ENCODE results near the gene GBE1.

The GBE1 gene

DNA sequence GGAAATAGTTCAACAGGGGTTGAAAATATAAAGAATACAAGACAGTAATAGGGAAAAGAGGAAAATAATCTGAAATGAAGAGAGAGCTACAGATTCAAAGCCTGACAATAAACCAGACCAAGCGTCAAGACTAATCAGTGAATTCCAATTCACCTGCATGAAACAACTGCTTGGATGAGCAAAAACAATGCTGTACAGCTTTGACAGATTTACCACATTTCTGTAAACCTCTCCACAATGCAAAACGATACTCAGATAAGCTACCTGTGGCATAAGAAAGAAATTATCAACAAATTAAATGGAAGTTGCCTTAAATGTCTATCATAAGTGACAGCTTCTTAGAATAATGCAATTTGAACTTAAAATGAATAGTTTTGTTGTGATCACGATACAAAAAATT lies 65.4 kb downstream of the GBE1 start:
- no peak for DNase-seq

DNA sequence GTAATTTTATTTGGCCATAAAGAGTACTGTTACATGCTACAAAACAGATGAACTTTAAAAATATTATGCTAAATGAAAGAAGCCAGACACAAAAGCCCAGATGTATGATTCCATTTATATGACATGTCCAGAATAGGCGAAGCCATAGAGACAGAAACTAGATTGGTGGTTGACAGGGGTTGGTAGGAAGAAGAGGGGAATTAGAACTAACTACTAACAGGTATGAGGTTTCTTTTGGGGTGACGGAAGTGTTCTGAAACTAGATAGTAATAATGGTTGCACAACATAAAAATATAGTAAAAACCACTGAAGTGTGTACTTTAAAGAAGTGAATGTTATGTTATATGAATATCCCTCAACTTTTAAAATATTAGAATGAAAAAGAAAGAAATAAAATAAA lies 66.1 kb downstream of the GBE1 start:
- no peak for DNase-seq

DNA sequence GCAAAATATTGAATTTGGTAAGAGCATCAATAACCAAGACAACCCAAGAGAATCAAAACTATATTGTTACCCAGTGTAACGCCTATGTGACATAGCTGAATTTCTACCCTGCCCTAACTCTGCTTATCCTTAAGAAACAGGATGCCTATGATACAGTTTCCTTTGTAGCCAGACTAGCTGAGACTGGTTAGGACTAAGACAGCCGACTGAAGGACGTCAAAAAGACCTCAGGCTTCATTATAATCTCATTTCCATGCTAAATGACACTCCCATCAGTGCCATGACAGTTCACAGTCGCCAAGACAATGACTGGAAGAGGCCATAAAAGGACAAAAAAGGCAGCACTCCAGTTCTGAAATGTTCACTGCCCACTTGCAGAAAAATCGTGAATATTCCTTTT lies 66.8 kb downstream of the GBE1 start:
- DNase-seq = no peak

DNA sequence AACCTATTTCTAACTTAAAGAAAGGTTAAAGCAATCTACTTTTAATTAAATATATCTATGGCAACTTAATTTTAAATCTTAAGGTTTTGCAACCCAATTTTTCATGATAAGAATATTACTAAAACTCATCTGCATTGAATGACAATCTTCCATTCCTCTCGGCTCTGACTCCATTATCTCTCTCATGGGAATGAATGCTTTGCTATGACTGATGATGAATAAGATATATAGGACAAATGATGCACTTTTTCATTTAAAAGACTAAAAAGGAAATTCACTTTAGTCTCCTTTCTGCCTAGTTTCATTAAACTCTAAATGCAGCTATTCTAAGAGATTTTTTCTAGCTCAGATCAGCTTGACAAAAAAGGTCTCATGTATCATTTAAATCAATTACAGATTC lies 68.7 kb downstream of the GBE1 start:
- DNase-seq = no peak

DNA sequence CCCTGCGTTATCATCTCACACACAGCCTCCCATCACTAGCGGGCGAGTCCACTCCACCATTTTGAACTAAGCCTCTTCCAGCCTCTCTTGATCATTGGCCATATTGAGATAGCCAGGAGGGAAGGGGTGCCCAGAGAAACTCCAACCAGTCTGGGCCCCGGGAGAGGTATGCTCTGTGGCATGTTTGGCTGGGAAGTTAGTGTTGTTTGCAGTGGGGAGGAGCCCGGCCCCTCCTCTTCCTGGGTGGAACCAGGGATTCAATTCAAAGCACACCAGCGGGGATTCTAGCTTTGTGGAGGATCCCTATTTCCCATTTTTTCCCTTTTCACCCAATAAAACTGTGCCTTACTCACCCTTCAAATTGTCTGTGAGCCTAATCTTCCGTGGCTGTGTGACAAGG lies 71.8 kb downstream of the GBE1 start:
- no peak for DNase-seq

DNA sequence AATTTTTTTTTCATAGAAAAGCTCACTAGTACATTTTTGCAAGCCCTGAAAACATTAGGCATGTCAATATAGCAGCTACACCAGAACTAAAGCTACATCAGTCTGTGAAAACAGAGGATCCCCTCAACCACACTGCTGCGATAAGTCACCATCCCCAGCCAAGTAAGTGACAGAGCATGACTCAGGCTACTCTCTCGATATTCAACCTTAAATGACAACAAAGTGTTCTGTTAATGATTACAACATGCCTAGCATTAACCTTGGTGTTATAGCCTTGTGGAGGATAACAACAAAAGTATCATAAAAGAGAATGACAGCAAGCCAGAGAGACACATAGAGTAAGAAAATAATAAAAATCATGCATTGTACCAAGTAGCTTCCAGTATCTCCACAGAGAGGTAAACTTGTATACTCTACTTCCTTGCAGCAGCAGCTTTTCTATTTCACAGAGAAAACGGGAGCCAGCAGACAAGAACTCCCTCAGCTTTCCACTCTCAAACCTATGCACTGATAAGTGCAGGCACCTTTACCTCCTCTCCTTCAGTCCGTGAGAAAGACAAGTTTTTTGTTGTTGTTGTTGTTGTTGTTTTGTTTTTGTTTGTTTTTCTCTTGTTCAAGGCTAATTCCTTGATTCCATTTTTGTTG lies 76.6 kb downstream of the GBE1 start:
- DNase-seq = no peak

DNA sequence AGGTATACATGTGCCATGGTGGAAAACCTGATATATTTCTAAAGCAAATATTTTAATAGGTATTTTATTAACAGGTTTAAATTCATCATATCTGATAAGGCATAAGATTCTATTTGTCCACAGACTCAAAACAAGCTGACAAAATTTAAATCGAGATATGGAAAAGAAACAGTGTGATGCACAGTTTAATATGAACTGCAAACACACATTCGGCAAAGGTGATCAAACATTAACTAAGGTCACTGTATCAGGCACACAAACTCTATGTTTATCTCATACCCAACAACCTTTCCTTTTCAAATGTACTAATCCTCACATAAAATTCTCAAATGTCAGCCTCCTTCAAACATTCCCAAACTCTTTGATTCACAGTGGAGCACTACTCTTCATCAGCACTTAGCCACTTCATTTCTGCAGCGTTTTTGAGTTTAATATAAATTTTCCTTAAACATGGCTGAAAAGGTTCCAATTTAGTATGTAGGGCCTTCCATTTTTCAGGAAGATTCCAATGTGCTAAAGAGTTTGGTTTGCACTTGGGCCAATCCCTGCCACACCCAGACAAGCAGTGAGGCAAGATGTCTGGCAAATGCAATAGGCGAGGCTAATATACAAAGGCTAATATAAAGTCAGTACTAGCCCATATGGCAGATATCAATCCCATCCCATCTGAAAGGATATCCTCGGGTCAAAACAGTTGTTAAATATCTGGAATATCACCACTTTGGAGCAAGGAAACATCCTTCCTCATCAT lies 84.6 kb downstream of the GBE1 start:
- DNase-seq = no peak

DNA sequence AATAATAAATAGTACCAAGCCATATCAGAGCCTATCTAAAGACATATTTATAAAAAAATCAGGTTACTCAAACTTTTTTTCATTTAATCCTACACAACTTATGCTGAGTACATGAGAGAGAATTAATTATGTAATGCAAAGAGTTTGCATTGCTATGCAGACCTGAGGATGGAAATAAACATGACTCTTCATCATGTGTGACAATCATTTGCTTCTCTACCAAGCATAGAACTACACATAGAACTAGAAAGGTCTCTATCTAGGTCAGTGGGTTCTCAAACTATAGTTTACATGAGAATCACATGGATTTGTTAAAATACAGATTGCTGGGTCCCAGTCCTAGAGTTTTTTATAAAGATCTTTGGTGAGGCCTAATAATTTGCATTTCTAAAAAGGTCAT lies 86.8 kb downstream of the GBE1 start:
- no peak for DNase-seq

DNA sequence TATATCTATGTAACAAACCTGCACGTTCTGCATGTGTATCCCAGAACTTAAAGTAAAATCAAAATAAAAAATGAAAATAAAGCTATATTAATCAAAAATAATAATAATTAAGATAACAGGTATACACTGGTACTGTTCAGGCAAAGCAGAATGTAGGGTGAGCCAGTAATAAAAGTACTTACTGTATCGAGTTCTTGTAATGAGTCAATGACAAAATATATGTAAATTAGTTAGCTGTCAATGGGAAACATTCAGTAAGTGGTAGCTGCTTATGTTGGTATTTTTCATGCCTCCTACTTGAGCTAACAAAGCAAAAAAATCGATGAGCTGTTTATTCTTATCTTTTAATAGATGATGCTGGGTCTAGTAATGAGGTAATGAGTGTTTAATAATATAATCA lies 93.2 kb downstream of the GBE1 start:
- no peak for DNase-seq

DNA sequence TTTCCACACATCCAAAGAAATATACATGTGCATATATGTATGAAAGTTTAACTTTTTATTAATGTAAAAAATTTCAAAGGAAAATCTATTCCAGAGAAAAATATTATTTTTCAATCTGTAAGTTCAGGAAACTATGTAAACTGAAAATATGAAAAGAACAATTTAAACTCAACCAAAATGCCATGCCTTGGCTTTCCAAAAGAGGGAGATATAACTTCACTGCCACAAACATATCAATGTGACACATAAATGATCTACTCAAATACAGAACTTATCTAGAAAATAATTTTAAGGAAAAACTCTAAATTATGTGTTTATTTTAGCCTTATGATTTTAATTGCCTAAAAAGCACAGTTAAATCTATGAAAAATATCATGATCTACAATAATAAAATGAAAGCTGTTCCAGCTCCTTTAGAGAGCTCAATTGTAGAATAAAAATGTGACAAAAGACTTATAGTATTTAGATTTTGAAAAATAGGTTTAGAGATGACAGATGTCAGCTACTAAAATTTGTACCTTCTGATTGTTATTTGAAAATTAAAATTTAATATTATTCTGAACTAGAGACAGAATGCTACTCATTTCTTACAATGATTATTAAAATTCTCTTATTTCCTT lies 94.8 kb downstream of the GBE1 start:
- no peak for DNase-seq

DNA sequence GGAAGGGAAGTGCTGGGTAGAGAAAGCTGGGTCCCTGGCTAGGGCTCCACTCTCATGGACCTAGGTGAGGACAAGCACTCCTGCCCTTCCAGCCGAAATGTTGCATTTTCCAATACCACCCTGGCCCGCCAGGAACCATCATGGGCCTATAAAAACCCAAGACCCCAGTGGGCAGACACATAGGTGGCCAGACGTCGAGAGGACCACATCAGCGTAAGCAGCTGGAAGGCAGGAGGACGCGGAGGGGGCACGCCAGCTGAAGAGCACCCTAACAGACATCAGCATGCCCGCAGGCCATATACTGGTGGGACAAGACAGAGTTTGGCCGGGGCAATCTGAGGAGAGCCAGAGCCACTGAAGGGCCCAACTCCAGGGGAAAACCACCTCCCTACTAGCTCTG lies 98.3 kb downstream of the GBE1 start:
- DNase-seq = no peak

DNA sequence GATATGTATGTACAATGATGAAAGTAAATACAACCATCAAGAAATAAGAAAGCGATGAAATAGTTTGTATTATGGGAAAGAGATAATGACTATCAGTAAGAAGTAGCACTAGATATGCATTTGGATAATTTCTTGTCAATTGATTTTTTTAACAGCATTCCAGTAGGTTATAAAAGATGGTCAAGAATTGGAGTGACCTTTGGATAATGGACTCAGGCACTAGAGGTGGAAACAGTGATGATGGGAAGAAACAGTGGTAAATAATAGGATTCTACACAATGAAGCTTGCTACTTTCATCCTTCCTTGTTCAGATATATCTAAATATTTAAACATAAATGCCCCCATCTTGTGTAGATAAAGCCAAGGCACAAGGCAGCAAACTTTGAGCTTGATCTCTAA lies 101.4 kb downstream of the GBE1 start:
- no peak for DNase-seq

DNA sequence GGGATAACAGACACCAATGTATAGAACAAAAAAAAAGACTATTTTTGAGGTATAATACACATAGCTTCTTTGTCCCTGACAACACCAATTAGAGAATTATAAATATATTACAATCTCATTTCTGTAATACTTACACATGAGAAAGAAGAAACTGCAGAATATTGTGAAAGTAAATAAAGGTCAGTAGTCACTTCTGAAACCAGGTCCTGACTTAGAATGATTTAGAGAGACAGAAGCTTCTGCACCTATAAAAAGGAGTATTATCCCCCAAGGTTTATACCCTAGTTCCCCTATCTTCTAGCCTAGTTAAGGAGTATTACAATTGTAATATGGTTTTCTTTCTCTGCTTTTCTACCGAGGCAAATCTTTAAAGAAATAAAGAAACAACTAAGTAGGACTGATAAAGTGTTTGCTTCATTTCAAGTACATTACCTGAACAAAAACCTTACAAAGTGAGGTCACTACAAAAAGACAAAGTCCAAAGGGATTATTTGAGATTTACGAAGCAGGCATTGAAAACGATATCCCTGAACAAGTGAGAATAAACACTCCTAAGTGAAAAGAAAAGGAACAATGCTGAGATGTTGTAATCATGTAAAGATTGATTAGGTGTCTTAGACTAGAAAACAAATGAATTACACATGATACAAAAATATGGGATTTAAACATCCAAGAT lies 103.0 kb downstream of the GBE1 start:
- no peak for DNase-seq

DNA sequence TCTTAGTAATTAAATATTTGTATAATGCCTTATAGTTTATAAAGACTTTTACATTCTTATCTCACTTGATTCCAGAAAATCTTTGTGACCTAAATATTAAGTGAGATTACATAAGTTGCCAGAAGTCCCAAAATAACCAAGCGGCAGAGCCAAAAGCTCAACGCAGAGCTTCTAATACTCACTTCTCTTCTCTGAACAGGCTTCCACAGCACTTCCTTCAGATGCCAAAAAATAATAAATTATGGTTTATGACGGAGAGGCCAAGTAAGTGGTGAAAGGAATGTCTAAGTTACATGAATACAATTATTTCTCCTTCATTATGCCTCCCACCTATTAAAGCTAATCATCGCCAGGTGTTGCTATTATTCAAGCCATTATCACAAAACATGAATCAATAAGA lies 110.3 kb downstream of the GBE1 start:
- no peak for DNase-seq

DNA sequence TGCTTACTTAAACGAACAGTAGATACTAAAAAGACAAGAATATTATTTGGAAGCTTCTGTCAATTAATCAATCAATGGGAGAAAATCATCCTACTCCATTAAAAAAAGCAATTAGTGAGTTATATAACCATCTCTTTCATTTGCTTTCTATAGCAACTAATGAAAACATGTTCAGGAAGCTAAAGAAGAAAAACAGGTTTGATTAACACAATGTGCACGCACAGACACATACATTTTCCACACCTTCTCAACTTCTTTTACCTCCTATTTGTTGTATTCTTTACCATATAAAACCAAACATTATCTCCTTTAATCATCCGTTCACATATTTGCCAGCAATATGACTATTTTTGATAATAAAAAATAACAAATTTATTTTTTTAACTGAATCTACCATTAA lies 111.3 kb downstream of the GBE1 start:
- no peak for DNase-seq

DNA sequence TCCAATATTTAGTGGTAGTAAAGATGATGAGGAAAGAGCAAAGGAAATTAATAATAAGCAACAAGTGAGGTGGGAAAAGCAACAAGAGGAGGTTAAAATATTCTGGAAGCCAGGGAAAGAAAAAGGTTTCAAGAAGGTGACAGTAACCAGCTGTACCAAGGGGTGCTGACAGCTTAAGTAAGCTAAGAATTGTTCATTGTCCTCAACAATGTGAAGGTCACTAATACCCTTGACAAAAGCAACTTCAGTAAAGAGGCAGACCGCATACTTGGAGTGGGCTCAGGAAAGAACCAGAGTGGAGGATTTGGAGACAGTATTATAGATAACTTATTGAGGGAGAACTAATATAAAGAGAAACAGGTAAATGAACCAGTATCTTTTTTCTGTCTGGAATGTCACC lies 116.2 kb downstream of the GBE1 start:
- no peak for DNase-seq

DNA sequence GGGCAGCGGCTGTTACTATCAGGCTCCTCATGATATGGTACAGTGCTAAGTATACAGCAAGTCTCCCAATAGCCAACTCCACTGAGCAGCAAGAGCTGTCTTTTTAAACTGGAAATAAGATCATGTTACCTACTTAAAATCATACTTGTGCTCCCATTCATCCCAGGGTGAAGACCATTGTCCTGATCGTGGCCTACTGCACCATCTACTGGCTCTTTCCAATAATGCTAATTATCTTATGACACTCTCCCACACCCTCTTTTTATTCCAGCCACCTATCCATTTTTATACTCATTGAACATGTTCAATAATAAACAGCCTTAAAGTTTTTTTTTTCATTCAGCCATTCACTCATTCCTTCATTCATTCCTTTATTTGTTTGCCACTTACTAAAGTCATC lies 117.7 kb downstream of the GBE1 start:
- DNase-seq = peak; percentile 13 to 72

DNA sequence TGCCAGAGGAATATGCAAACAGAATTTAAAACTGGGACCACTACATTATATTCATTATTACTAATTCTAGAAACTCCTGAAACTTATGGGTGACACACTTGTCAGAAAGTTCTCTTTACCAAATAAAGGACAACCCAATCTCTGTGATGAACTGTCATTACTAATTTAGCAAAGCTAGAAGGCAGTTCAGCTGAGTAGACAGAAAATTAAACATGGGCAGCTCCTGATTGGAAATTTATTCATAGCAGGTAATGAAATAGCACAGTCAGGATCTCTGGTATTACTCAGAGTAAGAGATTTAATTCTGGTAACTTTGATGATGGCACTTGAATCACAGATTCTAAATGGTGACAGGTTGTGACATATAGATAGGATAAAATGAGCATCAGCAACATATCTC lies 123.0 kb downstream of the GBE1 start:
- DNase-seq = no peak

DNA sequence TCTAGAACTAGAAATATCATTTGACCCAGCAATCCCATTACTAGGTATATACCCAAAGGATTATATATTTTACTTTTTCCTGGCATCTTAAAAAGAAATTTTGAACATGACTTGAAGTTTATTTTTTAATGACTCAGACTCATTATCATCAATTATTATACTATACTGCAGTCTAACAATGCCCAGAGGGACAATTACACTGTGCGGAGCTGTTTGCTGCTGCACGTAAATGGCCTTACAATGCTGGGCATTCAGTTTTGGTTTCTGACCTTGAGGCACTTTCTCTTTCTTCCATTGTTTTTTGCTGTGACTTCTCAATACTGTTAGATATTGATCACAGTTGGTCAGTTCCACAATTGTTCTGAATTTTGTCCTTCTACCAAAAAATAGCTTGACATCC lies 128.8 kb downstream of the GBE1 start:
- no peak for DNase-seq

DNA sequence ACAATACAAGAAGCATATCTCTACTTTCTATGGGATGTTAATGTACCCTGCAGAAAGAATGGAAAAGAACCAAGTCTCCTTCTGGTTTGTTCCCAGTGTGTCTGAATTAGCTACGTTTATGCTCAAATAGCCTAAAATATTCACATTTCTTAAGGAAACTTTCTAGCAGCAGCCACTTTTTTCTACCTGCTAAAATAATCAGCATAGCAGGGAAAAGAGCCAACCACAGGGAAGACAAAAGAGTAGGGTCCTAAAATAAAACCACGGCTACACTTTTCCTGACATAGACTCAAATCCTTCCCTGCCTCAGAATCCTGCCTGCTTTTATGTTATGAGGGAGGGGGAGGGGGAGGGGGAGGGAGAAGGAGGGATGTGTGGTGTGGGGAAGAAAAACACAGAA lies 136.7 kb downstream of the GBE1 start:
- DNase-seq = no peak

DNA sequence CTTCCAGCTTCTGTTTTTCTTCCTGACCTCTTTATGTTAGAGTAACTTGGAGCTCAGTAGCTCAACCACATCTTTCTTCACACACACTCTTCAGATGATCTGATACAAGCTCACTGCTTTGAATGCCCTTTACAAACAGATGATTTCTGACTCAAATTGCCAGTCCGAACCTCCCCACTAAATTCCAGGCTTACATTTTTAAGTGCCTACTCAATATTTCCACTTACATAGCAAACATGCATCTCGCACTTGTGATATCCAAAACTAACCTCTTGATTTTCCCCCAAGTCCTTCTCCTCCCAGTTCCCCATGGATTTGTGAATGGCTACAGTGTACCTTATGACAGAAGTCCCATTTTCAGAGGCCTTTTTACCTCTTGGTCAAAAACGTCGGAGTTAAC lies 139.1 kb downstream of the GBE1 start:
- no peak for DNase-seq

DNA sequence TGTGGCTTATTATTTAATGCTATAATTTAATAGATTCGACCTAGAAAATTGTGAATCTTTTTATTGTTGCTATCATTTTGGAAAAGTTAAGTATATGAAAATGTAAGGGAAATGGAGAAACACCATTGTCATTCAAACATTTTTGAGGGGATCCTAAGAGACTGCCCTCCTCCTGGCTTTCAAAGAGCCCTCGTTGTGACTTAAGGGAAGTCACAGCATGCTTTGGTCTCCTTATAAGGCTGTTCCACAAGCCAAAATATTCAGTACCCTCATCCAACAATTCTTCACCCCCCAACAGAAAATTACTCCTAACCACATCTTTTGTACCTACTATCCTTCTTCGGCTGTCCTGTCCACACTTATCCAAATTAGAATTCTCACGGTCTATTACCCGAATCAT lies 140.2 kb downstream of the GBE1 start:
- DNase-seq = no peak

DNA sequence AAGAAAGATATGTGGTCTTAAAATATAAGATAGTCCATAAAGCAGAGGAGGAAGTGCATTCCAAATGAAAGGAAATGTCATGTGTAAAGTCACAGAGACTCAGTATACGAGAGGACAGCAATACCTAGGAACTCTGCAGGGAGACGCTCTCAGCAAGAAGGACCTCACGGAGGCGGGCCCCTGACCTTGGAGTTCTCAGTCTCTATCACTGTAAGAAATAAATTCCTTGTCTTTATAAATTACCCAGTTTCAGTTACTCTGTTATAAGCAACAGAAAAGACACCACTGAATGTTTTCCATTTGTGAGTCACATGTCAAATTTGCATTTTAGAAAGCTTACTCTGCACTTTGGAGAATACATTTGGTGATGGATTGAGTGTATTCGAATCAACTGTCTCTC lies 140.6 kb downstream of the GBE1 start:
- DNase-seq = no peak

DNA sequence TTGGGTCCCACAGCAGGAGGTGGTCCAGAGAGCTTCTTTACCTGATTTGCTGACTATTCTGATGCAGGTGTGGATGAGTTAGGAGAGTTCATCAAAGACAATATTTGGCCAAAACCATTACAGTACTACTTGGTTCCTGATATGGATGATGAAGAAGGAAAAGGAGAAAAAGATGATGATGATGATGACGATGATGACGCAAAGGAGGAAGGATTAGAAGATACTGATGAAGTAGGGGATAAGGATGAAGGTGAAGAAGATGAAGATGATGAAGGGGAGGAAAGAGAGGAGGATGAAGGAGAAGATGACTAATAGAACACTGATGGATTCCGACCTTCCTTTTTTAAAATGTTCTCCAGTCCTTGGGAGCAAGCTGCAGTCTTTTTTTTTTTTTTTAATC lies 148.7 kb downstream of the GBE1 start:
- no peak for DNase-seq

All from NCI-H524 (cell line).